Fibroblast of the aortic adventitia (primary cell): Measurements from ENCODE around the gene SLC1A1. TPM values are rescaled to one million over a fixed set of nuclear protein-coding genes. Genes with fewer than 3 reads are reported as not detected.

ENCODE experiments used
- DNase-seq: peaks from one replicate; pipeline ENCODE4 v3.0.0-alpha.2; 2010; ENCODE audit warnings: low read depth
- H3K4me3 ChIP-seq: 2 replicates; pipeline ENCODE4 v1.5.1; 2011; ENCODE audit warnings: low read depth, mild to moderate bottlenecking, control low read depth, low read length, moderate library complexity
- total RNA-seq: library from RNA; depleted of rRNA; stranded (reverse); fragments of >200 nt; gene quantifications from 2 replicates; pipeline ENCODE4 v1.2.3, GENCODE V29; 2012; ENCODE audit warnings: low replicate concordance
- TF ChIP-seq, protein P1 (sequence below): IDR thresholded peaks from 2 replicates; pipeline ENCODE4 v1.5.1; 2011; ENCODE audit warnings: mild to moderate bottlenecking, low read length, control low read depth, inconsistent platforms; ENCODE audit not compliant: insufficient read depth

SLC1A1 gene
- total RNA-seq, 1 donor: 41.7 TPM

DNA sequence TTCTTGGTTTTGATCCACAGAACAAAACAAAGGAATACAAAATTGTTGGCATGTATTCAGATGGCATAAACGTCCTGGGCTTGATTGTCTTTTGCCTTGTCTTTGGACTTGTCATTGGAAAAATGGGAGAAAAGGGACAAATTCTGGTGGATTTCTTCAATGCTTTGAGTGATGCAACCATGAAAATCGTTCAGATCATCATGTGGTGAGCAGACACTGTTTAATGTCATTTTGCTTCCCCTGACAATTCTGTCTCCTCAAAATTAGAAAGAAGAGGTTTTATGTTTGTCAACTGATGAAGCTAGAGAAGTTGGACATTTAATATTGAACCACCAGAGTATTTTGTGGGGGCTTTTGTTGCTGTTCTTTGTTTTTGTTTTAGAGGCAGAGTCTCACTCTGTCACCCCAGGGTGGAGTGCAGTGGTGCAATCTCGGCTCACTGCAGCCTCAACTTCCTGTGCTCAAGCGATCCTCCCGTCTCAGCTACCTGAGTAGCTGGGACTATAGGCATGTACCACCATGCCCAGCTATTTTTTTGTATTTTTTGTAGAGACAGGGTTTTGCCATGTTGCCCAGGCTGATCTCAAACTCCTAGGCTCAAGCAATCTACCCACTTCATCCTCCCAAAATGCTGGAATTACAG, 82.0 kb downstream of the SLC1A1 start:
- DNase-seq: no peak
- TF ChIP-seq, protein P1, sequence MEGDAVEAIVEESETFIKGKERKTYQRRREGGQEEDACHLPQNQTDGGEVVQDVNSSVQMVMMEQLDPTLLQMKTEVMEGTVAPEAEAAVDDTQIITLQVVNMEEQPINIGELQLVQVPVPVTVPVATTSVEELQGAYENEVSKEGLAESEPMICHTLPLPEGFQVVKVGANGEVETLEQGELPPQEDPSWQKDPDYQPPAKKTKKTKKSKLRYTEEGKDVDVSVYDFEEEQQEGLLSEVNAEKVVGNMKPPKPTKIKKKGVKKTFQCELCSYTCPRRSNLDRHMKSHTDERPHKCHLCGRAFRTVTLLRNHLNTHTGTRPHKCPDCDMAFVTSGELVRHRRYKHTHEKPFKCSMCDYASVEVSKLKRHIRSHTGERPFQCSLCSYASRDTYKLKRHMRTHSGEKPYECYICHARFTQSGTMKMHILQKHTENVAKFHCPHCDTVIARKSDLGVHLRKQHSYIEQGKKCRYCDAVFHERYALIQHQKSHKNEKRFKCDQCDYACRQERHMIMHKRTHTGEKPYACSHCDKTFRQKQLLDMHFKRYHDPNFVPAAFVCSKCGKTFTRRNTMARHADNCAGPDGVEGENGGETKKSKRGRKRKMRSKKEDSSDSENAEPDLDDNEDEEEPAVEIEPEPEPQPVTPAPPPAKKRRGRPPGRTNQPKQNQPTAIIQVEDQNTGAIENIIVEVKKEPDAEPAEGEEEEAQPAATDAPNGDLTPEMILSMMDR: no peak
- H3K4me3 ChIP-seq: no peak overlapping the region

DNA sequence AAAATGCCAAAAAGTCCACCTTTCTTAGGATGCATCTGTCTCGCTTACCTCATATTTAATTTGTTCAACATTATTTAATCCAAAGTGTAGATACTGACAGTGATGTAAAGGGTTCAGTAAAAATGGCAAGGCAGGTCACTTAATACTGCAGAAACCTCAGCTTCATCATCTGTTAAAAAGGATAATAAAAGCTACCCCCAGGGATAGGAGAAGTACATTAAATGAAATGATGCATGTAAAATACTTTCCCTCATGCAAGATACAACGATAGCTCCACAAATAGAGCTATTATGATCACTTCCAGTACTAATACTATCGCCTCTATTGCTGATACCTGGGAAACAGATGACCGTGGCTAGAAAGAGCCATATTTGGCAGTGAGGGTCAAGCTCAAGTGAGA, 82.9 kb downstream of the SLC1A1 start:
- TF ChIP-seq, protein P1: no peak
- DNase-seq: no peak
- H3K4me3 ChIP-seq: no peak overlapping the region

DNA sequence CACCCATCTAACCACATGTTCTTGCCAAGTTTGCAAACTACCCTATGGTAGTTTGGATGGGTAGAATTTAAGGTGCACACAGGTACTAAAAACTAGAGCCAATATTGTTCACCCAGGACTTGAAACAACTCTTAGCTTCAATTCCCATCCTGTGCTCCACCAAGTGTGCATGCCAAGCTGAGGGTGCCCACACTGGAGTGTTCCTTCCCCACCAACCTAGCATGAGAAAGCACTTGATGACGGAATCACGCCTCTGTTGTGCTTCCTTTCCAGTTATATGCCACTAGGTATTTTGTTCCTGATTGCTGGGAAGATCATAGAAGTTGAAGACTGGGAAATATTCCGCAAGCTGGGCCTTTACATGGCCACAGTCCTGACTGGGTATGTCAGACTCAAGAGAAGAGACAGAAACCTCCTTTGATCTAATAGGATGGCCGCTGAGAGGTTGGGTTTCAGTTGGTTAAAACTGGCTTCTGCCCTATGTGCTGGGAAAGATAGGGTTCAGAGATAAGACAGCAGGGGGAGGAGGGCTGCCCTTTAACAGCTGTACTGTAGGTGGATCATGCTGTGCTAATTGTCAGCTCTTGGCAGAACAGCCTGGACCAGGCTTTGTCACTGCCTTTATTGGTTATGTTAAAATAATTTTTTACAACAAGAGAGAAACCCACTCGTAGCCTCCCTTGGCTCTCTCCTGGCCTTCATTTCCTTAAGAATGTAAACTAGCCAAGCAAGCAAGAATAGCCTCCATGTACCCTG, 83.5 kb downstream of the SLC1A1 start:
- DNase-seq: no peak
- H3K4me3 ChIP-seq: no peak overlapping the region
- TF ChIP-seq, protein P1: no peak

DNA sequence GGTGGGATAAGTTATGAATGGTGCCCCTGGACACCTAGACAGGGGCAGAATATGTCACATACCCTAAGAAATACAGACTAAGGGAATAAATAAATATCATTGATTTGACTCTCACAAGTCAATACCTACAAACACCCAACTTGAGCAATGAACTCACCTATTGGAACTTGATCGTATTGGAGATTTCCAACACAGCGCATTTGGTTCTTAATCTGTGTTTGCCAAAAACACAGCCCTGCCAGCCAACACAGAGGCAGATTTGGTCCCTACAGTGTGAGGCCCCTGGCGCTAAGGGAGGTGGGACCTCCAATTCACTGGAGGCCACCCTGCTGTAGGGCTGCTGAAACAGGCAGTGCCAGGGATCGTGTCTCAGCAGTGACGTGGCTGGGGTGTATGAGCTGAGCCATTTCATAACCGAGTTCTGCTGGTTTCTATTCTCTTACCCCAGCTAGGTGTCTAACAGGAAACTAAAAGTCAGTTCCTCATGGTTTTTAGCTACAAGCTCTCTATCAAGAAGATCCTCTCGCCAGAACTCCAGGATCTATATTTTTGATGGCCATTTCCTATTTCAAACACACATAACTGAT, 84.5 kb downstream of the SLC1A1 start:
- DNase-seq: no peak
- no peak overlapping the region for H3K4me3 ChIP-seq
- TF ChIP-seq, protein P1: no peak

DNA sequence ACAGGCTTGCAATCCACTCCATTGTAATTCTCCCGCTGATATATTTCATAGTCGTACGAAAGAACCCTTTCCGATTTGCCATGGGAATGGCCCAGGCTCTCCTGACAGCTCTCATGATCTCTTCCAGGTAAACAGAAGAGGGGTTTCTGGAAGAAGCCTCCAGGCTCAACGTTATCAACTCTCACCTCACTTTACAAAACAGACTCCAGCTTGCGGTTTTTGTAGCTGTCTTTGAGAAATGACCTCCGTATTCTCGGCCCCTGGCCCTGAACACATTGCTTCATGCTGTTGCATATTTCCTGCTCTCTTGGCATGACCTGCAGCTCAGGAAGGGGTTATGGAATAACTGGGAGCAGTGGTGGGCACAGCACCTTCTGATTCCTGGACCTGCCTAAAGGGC, 85.7 kb downstream of the SLC1A1 start:
- no peak overlapping the region for H3K4me3 ChIP-seq
- TF ChIP-seq, protein P1: no peak
- DNase-seq: no peak

DNA sequence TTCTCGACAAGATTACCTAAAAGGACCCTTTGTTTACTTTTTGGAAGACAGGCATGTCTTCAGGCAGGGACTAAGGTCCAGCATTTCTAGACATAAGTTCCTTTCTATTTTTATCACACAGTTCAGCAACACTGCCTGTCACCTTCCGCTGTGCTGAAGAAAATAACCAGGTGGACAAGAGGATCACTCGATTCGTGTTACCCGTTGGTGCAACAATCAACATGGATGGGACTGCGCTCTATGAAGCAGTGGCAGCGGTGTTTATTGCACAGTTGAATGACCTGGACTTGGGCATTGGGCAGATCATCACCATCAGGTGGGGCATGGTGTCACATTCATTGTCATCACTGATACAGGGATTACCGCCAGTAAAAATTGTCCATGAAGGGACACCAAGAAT, 86.2 kb downstream of the SLC1A1 start:
- DNase-seq: no peak
- H3K4me3 ChIP-seq: no peak overlapping the region
- TF ChIP-seq, protein P1: no peak
